NCI-H2227 (cell line): ENCODE results near the gene PXDC1.
A peak's percentile ranks its signal among the peaks of the same experiment; 100 is the strongest.
"Not testable (repeated sequence)": the region's sequence is repeated elsewhere in the genome, so short reads cannot be mapped to it uniquely, and the experiment has no call there.

ENCODE experiments used
- DNase-seq: peaks from one replicate; lab custom pipeline; 2025; ENCODE audit not compliant: unreplicated experiment; lab: John Stamatoyannopoulos, UW

The PXDC1 gene

DNA sequence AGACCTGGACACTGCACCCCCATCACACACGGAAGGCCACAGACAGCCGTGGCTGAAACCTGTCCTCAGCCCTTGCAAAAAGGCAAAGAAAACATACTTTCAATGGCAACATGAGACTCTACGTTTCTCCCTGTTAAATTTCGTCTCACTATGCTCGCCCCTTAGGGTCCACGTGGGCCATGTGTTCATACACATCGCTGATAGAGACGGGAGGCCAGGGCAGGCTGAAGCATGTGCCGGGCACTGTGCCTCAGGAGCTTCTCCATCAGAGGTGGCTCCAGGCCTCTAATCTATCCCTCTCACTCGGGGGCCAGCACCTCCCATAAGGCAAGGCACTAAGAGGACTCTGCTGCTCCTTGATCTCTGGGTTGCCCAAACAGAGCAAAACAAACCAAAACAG lies 17.5 kb downstream of the PXDC1 start:
- no peak for DNase-seq

DNA sequence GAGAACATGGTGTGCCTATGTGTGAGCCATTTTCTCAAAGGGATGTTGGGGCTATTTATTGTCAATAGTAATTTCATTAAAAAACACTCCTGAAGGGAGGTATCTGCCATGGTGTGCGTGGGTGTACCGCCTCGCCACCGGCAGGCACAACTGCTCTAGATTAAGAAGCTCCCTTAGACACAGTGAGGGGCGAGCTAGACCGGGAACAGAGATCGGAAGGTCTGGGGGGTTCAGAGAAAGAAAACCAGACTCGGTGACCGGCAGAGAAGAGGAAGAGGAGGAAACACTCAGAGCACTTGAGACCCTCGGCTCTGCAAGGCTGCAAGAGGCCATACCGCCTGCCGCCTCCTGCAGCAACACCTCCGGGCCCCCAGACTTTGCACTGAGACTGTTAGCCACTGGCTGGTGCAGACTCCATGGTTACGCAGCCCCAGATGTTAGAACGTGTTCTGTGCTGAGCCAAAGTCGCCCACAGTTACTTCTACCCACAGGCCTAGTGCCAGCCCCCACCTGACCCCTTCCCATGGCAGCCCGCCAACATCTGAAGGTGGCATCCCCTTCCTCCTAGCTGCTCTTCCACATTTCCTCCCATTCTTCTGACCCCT lies 18.1 kb downstream of the PXDC1 start:
- DNase-seq: no peak

DNA sequence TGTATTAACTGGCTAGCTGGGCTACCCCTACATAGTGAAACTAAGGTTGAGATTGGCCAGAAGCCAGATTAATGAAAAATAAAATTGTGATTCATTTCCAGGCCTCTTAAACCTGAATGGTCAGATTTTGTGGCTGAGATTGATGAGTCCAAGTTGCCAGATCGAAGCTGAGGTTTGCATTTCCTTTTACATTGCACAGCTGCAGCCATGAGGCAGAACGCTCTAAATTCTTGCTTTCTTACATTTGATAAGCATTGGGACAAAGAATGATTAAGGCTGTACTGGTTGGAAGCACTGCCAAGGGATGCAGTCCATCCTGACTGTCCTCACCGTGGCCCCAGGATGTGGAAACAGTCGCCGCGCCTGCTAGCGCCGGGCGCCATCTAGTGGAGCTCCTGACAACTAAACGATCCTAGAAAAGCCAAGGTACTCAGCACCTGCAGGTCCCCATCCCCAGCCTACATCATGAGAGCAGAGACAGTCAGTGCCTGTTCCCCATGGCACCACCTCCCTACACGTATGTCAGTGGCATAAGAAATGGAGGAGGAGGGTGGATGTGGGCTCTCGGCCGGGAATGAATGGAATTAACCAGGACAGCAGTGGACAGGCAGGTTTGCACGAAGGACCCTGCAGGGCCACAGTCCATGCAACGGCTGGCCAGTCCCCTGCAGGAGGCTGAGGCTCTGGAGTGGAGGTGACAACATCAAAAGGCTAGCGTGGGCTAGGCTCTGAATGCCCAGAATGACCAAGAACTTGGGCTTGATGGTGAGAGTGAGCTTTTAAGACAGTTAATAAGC lies 19.0 kb downstream of the PXDC1 start:
- peak; percentile 86 for DNase-seq

DNA sequence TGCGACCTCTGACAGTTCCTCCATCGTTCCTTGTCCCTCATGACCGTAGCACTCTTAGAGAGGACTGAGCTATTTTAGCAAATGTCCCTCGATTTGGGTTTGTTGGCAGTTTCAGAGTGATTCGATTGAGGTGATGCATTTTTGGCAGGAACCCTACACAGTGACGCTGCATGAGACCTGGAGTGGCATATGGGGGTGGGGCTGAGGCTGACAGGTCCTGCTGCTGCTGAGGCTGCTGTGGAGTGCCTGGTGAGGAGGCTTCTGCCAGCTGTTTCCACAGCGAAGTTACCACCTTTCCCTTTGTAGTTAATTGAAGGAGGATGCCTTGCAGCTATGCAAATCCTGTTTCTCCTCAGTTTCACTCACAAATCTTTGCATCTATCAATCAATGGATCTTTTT lies 19.8 kb downstream of the PXDC1 start:
- no peak for DNase-seq

DNA sequence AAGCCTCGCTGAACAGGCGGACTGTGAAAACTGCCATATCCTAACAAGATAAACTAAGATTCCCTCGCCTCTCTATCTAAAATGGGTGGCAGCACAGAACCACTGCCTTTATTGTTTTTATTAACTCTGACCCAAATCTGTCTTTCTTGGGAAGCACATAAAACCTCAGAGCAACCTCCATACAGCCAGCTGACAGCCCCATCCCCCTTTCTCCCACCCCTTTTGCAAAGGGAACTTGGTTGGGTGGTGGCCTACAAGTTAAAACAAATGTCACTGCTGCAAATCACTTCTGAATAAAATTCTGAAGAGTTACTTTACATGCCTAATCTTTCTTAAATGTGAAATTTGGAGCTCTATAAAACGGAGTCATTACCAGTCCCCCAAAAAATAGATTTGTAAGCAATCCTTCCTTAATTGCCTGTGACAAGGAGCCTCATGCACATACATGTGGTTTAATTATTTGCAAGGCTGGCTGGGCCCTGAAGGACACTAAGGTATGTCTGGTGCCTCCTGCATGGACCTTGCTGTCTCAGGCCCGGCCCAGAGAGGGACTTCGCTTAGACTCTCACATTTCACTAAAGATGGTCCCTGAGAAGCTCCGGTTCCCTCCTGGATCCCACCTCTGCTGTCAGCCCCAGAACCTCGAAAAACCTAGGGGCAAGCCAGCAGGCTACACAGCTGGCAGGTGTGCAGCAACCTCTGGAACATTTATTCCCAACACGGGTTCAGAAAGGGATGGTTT lies 21.7 kb downstream of the PXDC1 start:
- DNase-seq: no peak

DNA sequence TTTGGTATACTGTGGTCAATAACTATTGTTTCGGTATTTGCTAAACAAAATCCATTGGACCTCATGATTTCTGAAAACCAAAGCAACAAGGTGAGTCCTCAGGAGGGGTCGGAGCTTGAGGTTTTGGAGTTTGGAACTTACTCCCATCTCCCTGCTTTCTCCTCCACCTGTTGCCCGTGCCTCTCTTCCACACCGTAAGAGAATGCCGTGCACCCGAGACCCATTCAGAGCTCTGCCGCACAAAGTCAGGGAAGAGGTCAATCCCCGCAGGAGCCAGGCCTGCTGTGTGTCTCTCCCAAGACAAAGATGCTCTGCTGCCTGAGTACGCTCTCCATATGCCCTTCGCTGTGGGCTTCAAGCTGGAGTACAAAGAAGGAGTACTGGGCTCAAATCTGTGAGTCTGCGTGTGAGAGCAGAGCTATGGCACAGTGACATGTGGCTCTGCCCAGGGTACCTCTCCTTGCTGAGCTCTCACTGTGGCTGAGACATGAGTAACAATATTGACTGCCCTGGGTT lies 23.9 kb downstream of the PXDC1 start:
- DNase-seq: no peak

DNA sequence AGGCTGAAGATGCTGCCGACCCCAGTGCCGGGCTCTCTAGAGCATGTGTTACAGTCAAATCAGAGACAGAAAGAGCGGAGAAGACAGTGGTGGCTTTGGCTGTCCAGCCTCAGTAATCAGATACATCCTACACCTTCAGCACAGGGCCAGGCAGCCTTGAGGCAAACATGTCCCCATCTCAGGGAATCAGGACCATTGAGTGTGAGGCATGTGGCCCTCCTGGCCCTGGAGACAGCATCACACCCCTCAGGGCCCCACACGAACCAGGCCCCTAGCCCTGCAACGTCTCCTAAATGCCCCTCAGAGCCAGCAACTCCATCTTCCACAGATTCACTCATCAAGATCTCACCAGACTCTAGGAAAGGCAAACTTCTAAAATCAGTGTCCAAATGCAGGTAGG lies 24.5 kb downstream of the PXDC1 start:
- DNase-seq: no peak

DNA sequence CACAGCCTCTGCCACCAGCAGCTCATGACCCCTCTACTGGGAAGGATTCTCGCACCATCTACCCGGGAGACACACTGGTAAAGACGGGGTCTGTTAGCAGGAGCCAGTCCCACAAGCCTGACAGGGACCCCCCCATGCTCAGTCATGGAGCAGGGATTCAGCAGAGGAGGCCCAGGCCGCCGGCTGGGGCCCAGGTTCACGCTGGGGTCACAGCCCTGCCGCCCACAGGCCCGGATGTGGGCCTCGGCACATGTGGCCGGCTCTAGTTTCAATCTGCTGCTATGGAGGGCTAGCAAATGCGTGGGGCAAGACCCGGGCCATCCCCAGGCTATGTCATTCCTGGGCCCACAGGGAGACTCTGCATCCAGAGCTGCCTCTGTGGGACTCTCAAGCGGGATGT lies 25.1 kb downstream of the PXDC1 start:
- DNase-seq: no peak

DNA sequence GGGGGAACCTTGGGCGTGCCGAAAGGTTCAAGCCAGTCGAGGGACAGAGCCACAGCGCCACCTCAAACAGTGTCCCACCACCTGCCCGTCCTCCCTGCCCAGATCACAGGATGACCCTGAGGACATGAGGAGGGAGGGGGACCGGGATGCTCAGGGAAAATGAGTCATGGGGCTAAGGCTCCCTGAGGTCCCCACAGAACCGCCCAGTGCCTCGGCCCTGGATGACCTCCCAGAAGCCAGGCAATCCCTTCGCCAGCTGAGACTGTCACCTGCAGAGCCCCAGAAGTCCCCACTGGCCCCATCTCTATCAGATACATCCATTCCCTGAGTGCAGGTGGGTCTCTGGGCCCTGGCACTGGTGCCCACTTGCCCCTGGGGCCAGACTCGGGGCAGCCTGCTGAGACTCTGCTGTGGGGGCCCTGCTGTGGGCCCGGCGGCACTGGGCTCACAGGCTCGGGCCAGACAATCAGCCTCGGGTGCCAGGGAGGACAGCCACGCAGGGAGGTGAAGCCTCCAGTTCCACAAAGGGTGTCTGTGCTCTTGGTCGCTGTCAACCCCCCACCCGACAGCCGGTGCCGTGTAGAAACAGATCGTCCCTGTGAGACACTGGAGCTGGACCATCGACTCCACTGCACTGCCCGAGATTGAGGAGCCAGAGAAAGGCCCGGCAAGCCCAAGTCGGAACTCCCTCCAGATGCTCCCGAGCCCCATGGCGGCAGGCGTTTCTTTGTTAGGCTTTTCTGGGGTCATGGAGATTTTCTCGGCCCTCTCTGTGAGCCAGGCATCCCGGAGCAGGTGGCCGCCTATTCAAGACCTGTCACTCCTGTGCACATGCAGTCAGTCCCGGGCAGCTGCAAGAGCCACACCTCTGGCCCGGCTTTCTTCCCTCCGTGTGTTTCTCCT lies 26.1 kb downstream of the PXDC1 start:
- no peak for DNase-seq

DNA sequence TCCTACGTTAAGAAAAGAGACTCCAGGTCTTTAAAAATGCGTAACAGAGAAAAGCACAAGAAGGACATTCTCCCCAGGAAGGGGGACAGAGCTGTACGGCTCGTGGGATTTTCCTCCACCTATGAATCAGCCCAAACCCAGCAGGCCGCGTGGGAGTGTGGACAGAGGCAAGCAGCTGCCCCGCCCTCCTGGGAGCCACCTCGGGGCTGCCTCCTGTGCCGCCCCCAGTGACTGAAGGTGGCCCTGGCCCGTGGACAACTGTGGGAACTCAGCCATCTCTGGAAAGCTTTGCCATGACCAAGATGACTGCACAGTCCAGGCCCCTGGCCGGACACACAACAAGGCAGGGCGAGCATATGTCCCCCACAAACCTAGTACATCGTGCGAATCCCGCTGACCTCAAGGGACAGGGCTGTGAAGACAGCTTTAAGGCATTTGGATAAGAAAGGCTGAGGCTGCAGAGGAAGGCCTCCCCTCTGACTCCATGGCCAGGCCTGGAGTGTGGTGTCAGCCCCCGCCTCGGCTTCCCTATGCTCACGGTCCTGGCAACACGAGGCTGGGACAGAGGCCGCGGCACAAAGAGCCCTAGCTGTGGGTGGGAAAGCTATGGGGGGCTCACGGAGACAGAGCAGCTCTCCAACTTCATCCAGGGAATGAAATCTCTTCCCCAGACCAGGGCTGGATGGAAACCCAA lies 26.9 kb downstream of the PXDC1 start:
- DNase-seq: no peak

DNA sequence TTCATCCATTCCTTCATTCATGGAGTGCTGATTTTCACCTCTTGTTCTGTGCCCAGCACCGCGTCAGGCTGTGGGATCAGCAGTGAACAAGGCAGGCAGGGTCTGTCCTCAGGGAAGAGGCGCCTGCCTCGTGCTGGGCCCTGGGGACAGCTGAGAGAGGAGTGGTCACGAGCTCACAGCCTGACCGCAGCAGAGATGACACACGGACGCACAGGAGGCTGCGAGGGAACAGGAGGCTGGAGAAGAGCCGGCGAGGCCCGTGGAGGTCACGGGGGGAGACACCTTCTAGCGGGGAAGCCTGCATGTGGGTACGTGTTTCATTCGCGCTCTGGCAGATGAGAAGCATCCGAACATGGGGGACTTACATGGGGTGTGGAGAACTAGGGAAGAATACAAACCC lies 27.5 kb downstream of the PXDC1 start:
- DNase-seq: no peak

DNA sequence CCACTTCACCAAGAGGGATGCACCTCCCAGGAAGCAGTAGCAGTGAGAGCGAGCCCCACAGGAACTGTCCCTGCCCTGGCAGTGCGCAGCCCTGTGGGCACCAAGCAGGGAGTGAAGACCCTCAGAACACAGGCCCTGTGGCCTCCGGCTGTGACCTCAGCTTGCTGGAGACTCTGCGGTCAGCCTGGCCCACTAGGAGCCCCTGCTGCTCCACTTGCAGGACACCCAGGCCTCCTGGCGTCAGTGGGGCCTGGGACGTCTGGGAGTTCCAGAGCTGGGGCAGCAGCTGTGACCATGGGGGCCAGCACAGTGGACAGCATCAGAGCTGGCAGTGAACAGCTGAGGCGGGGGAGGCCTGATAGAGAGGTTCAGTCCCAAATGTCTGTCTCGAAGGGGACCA lies 28.3 kb downstream of the PXDC1 start:
- DNase-seq: no peak

DNA sequence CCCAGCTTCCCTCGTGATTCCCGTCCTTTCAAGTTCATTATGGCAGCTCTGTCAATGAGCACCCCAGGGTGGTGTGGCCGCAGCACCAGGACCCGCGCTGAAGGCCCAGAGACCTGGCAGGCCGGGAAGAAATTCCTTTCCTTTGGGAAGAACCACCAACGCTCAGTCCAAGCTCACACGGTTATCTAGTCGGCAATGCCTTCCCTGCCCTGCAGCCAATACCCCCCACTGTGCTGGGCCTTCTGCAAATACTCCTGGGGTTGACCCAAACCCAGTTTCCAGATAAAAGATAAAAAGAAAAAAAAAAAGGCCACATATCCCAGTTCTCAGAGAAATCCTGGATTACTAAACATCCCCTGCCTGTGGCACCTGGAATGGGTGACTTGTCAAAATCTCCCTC lies 28.7 kb downstream of the PXDC1 start:
- no peak for DNase-seq

DNA sequence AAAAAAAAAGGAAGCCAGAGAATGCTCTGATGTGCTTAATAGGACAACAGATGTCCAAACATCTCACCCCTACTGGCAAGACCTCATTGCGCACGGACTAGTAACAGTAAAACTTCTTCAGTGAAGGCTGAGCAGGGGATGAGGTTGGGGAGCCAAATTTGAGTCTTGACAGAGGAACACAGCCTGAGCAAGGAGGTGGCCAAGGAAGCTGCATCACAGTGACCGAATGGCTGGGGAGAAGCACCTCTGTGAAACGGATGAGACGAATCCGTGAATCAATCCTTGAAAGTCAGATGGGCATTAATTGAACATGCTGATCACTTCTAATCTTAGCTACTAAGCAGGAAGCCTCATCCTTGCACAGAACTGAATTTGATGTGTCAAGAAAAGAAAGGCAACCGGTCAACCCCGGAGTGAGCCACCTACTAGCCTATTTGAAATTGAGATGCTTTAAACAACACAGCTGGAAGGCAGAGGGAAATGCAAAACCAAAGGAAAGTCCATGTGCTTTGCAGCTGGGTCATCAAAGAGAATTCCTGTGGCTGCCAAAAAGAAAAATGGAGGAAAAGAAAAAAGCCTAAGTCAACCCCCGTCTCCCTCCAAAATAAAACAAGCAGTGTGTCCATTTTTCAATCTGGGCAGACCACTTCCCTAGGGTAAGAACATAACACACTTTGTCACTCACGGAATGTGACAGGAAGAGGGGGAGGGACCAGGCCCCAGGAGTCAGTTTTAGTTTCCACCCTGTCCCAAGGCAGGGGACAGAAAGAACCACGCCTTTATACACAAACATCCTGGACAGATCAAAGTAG lies 29.5 kb downstream of the PXDC1 start:
- DNase-seq: no peak

DNA sequence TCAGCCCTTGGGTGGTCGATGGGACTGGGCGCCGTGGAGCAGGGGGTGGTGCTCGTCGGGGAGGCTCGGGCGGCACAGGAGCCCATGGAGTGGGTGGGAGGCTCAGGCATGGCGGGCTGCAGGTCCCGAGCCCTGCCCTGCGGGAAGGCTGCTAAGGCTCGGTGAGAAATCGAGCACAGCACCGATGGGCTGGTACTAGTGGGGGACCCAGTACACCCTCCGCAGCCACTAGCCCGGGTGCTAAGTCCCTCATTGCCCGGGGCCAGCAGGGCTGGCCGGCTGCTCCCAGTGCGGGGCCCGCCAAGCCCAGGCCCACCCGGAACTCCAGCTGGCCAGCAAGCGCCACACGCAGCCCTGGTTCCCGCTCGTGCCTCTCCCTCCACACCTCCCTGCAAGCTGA lies 30.7 kb downstream of the PXDC1 start:
- DNase-seq: not testable (repeated sequence)

DNA sequence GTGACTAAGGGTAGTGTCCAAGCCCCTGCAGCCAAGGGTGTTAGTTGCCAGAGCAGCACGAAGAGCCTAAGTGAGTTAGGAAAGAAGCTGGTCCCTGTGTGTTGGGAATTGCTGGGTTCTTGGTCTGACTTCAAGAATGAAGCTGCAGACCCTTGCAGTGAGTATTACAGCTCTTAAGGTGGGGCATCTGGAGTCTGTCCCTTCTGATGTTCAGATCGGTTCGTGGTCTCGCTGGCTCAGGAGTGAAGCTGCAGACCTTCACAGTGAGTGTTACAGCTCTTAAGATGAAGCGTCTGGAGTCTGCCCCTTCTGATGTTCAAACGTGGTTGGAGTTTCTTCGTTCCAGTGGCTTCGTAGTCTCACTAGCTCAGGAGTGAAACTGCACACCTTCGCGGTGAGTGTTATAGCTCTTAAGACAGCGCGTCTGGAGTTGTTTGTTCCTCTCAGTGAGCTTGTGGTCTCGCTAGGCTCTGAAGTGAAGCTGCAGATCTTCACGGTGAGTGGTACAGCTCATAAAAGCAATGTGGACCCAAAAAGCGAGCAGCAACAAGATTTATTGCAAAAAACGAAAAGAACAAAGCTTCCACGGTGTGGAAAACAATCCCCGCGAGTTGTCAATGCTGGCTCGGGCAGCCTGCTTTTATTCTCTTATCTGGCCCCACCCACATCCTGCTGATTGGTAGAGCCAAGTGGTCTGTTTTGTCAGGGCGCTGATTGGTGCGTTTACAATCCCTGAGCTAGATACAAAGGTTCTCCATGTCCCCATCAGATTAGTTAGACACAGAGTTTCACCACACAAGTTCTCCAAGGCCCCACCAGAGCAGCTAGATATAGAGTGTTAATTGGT lies 31.8 kb downstream of the PXDC1 start:
- DNase-seq: no peak

DNA sequence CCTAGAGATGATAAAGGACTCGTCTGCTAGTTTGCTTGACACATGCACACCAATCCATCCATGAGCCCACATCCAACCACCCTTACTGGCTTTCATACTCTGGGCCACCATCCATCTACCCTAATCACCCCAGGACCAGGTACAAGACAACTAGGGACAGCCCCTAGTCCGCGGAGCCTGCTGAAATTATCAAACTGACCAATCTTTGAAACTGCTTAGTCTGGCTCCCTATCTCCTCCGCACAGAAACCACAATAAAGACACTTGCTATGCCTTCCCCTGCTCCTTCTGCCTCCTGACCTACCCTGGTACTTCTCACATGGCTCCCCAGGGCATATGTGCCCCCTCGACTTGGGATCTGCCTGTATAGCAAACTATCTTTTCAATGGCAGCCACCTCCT lies 33.1 kb downstream of the PXDC1 start:
- no peak for DNase-seq

DNA sequence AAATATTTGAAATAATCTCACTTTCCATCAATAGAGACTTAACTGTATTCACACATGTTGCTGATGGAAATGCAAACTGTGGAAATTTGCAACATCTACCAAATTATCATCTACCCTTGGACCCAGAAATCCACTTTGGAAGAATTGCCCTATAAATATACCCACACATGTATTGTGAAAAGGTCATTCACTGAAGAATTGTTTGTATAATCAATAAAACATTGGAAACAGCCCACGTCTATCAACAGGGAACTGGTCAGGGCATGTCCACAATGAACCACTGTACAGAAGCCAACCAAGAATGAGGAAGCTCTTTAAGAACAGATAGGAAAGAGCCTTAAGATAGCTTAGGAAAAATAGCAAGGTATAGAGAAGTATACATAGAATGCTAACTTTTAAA lies 36.2 kb downstream of the PXDC1 start:
- no peak for DNase-seq

DNA sequence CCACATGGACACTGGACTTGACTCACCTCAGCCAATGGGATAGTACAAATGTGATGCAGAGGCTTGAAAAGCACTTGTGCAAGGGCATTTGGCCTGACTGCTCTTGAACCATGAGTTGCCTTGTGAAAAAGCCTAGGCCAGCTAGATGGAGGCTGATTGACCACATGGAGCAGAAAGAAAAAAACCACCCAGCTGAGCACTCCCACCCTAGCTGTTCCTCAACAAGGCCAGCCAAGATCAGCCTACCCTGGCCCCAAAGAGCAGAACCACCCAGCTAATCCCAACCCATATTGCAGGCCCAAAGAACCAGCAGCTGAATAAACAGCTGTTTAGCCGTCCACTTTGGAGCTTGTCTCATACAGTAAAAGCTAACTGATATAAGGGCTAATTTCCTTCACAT lies 36.7 kb downstream of the PXDC1 start:
- DNase-seq: no peak
